HepG2 (cell line): Measurements from ENCODE around the gene PPP1R15A. TPM values are rescaled to one million over a fixed set of nuclear protein-coding genes. Genes with fewer than 3 reads are reported as not detected.

Experiments
- ARID3A ChIP-seq: IDR thresholded peaks from 2 replicates; pipeline ENCODE4 v1.6.1; 2012; ENCODE audit warnings: low read depth, low read length, improper control_type of control experiment
- ATAD3A ChIP-seq: sonication (generic); formaldehyde crosslinking; IDR thresholded peaks from 2 replicates; pipeline ENCODE4 v1.4.0; 2020; ENCODE audit warnings: missing genetic modification reagents
- BCL6 ChIP-seq: IDR thresholded peaks from 2 replicates; pipeline ENCODE4 v1.6.1; 2016; ENCODE audit warnings: missing genetic modification reagents, missing compliant biosample characterization
- GTF2F1 ChIP-seq: fragments of 150-350 bp; IDR thresholded peaks from 2 replicates; pipeline ENCODE4 v1.6.1; 2014; ENCODE audit warnings: low read length
- MBD4 ChIP-seq: IDR thresholded peaks from 2 replicates; pipeline ENCODE4 v1.6.1; 2012; ENCODE audit warnings: low read length, inconsistent platforms, borderline replicate concordance
- MTA1 ChIP-seq: sonication (generic); formaldehyde crosslinking; IDR thresholded peaks from 2 replicates; pipeline ENCODE4 v1.4.0; 2020; ENCODE audit warnings: missing genetic modification reagents, mild to moderate bottlenecking, borderline replicate concordance
- NFIC ChIP-seq: IDR thresholded peaks from 2 replicates; pipeline ENCODE4 v1.6.1; 2012; ENCODE audit warnings: mild to moderate bottlenecking, low read length, inconsistent platforms
- TBP ChIP-seq: sonication (generic); formaldehyde crosslinking; IDR thresholded peaks from 2 replicates; pipeline ENCODE4 v1.5.0; 2020; ENCODE audit warnings: missing genetic modification reagents
- ZNF275 ChIP-seq: sonication (generic); formaldehyde crosslinking; IDR thresholded peaks from 2 replicates; pipeline ENCODE4 v1.8.0; 2022; ENCODE audit warnings: missing genetic modification reagents, mild to moderate bottlenecking, inconsistent platforms, borderline replicate concordance
- polyA plus RNA-seq, 8 experiments: library from polyadenylated mRNA; depleted of rRNA in 3 of 8; stranded (reverse) in 7 of 8; unstranded in 1 of 8; fragments of >200 nt; fragmentation: Illumina TruSeq in 4 of 8; extraction: Trizol in 4 of 8; gene quantifications; 2 replicates each; pipeline versions ENCODE4 v1.2.1 to v1.2.3, GENCODE V29; 2011 to 2016; ENCODE audit warnings: low read depth in 4 of 8, missing spikeins in 1 of 8, mixed read lengths in 1 of 8; ENCODE audit not compliant: insufficient read depth in 1 of 8
- total RNA-seq, 5 experiments: library from RNA; depleted of rRNA; stranded (reverse); fragments of >200 nt; fragmentation: Illumina TruSeq; extraction: Trizol; gene quantifications; 2 replicates each; pipeline ENCODE4 v1.2.3, GENCODE V29; 2016; ENCODE audit warnings: low read depth in 1 of 5
- TF ChIP-seq, protein P1 (sequence below): sonication (generic); formaldehyde crosslinking; IDR thresholded peaks from 2 replicates; pipeline ENCODE4 v1.5.1; 2020; ENCODE audit warnings: missing genetic modification reagents, mild to moderate bottlenecking, borderline replicate concordance

Gene PPP1R15A
- total and polyA plus RNA-seq, 2 of the 13 experiments (the other 11 are each of a cell fraction or from before 2014, with no cell fraction given): 15.6 to 18.5 TPM

DNA sequence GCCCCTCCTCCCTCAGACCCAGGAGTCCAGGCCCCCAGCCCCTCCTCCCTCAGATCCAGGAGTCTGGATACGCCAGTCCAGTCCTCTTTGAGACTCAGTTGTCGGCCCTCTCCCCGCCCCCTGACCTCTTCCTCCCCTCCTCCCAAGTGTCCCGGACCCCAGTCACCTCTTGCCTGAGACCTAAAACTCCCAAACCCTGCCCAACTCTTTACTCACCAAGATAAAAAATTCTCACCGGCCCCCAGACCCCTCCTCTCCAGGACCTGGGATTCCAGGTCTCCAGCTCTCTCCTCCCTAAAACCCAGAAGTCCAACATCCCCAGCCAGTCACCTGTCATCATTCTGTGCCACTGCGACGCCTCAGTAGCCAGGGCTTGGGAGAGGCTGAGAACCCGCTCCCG is 34.5 kb upstream of the PPP1R15A start (continued):
- no peak for TF ChIP-seq ZNF275 (CRISPR knock-in tag)
- no peak for TF ChIP-seq BCL6
- no peak for TF ChIP-seq TBP (CRISPR knock-in tag)
- no peak for TF ChIP-seq ARID3A
- TF ChIP-seq MBD4: no peak
- TF ChIP-seq ATAD3A (CRISPR knock-in tag): no peak
- TF ChIP-seq MTA1 (CRISPR knock-in tag): no peak
- TF ChIP-seq, protein P1, sequence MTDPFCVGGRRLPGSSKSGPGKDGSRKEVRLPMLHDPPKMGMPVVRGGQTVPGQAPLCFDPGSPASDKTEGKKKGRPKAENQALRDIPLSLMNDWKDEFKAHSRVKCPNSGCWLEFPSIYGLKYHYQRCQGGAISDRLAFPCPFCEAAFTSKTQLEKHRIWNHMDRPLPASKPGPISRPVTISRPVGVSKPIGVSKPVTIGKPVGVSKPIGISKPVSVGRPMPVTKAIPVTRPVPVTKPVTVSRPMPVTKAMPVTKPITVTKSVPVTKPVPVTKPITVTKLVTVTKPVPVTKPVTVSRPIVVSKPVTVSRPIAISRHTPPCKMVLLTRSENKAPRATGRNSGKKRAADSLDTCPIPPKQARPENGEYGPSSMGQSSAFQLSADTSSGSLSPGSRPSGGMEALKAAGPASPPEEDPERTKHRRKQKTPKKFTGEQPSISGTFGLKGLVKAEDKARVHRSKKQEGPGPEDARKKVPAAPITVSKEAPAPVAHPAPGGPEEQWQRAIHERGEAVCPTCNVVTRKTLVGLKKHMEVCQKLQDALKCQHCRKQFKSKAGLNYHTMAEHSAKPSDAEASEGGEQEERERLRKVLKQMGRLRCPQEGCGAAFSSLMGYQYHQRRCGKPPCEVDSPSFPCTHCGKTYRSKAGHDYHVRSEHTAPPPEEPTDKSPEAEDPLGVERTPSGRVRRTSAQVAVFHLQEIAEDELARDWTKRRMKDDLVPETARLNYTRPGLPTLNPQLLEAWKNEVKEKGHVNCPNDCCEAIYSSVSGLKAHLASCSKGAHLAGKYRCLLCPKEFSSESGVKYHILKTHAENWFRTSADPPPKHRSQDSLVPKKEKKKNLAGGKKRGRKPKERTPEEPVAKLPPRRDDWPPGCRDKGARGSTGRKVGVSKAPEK (CRISPR knock-in tag): no peak
- TF ChIP-seq NFIC: no peak
- TF ChIP-seq GTF2F1: no peak
- TF ChIP-seq, all 625 proteins: peak for 0
